LNCAP (cell line): ENCODE data around the gene IL22RA2.

Experiments
- CTCF ChIP-seq: fragments of 450-650 bp; IDR thresholded peaks from 2 replicates; pipeline ENCODE4 v1.5.1; 2017; ENCODE audit warnings: mild to moderate bottlenecking

Gene IL22RA2

DNA sequence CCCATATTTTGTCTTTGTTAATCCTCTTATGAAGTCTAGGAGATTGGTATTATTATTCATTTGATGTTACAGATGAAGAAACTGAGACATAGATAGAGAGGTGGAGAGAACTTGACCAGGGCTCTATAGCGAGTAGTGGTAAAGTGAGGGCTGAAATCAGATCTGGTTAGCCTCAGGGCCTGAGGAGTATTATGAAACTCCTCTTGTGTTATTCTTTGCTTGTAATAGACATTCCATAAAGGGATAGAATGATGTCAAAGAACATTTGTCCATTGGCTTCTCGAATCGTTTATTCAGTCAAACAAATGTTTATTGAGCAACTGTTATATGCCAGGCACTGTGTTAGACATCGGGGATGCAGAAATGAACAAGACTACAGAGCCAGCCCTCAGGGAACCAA is at the start of gene IL22RA2:
TSS of gene IL22RA2 (minus strand) at position 144 of the 400 bp plus-strand sequence. CDS start 11,895 bp downstream, outside the sequence.
- no peak for TF ChIP-seq CTCF

- no peak for TF ChIP-seq CTCF
Measured at GRCh38 chr6:137222381-137222780, 48.9 kb upstream of the IL22RA2 start.

DNA sequence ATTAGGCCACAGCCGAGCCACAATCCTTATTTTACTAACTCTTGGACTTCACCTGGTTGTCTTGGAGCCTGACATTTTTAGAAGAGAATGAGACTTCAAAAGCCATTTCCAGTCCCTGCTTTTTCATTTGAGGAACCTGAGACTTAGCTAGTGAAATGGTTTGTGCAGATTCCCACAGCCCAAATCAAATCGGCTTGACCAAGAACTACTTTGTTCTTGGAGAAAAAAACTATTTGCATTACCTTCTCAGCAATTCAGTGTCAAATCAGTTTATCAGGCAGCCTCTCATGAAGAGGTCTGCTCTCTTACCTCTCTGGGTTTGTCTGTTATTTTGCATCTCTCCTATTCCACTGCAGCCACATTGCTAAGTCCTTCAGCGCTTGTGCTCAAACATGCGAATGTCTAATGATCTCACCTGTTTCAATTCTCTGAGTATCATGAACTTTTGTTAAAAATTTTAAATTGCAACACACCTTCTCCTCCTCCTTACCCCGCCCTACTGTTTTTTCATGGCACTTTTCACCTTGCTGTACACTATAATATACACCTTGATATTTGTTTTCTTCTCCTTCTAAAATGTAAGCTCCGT is 46.3 kb upstream of the IL22RA2 start:
- TF ChIP-seq CTCF: no peak

DNA sequence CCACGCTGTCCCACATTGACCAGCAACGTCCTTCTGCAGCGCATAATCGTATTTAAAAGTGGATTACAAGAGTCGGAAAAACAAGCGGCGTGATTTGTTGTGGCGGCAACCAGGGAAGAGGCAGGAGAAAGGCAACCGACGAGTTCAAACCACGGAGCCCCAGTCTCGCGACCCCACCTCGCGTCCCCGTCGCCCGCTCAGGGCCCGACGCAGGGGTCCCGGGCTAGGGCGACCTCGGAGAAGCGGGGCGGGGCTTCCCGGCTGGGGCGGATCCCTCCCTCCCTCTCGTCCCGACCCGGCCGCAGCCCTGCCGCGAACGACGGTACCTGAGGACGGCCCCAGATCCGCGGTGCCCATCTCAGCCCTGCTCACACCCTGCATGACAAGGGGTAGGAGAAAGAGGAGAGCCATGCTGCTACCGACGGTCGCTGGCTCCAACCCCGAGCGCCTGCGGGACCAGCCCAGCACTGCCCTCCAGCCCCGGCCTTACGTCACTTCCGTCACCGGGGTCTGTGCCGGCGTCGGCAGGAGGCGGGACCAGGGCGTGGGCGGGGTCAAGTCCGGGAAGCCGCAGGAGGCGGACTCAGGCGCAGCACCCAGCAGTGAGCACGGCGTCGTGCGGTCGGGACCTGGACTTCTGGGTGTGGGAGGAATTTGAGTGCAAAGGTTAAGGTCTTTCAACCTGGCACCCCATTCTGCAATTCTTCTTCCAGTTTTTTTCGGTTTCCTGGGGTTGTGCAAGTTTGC is 45.6 kb upstream of the IL22RA2 start, which contains the start of gene IFNGR1:
TSS of gene IFNGR1 (minus strand) at position 469 of the 747 bp plus-strand sequence. CDS start at position 411, 58 bp downstream.
- no peak for TF ChIP-seq CTCF

- TF ChIP-seq CTCF: no peak
Measured at GRCh38 chr6:137218473-137218916, 45.1 kb upstream of the IL22RA2 start.

GRCh38 chr6:137217801-137218472 is 44.5 kb upstream of the IL22RA2 start:
- no peak for TF ChIP-seq CTCF

- TF ChIP-seq CTCF: no peak
Measured at GRCh38 chr6:137216875-137217553, 43.6 kb upstream of the IL22RA2 start.
